ENCODE data around the gene CRHBP. TPM values are rescaled to one million over a fixed set of nuclear protein-coding genes. Genes with fewer than 3 reads are reported as not detected.

CRHBP gene
- polyA plus RNA-seq, 3 donors = 2.2 TPM; not detected in 2

- no peaks in the 10 kb centered on the region for H3K36me3 Mint-ChIP-seq
- Histone ChIP-seq H3K4me3 (replicated peaks in 1 of 3; ENCODE audit: low read depth in 2 of 3, low read length in 3 of 3) (no peak overlapping the region), H4K20me1 (ENCODE audit: insufficient read depth, low read length) (no peaks in the 10 kb centered on the region), H3K27me3 (ENCODE audit: control insufficient read depth in 2 of 2, insufficient read depth in 2 of 2, low read length in 2 of 2) (no peaks in the 10 kb centered on the region), H3K27ac (ENCODE audit: low read depth in 1 of 2, low read length in 2 of 2) (no peak overlapping the region), H3K4me2 (replicated peaks; ENCODE audit: extremely low read depth, low read length, poor library complexity, severe bottlenecking) (no peak overlapping the region), H3K9ac (ENCODE audit: insufficient read depth, low read length, poor library complexity, severe bottlenecking) (no peak overlapping the region), H3K36me3 (replicated peaks in 1 of 2; ENCODE audit: control insufficient read depth in 1 of 2, insufficient read depth in 2 of 2, low read length in 2 of 2) (no peaks in the 10 kb centered on the region), H3K79me2 (ENCODE audit: insufficient read depth, low read length) (no peaks in the 10 kb centered on the region), H2AFZ (ENCODE audit: insufficient read depth, low read depth, low read length, poor library complexity, severe bottlenecking) (no peak overlapping the region), H3K4me1 (ENCODE audit: control insufficient read depth in 1 of 2, insufficient read depth in 2 of 2, low read length in 2 of 2) (no peaks in the 10 kb centered on the region), H3K9me3 (replicated peaks in 1 of 2; ENCODE audit: control insufficient read depth in 1 of 2, insufficient read depth in 1 of 2, low read length in 2 of 2) (no peaks in the 10 kb centered on the region)
- intact Hi-C loops (cut with micrococcal nuclease) = no loop called here
- no peak for DNase-seq
- H3K27ac Mint-ChIP-seq = no peak overlapping the region
- H3K9me3 Mint-ChIP-seq = peaks cover 0 to 2% (median 0%) of the 10 kb centered on the region in 7 donors
- no peak for TF ChIP-seq CTCF (IDR thresholded peaks at IDR 0.05)
- no CpG with 5 or more reads among the region's 2 CpGs for WGBS (ENCODE audit: insufficient coverage)
- H3K4me1 Mint-ChIP-seq = peaks cover 6% of the 10 kb centered on the region
- no peaks in the 10 kb centered on the region for H3K27me3 Mint-ChIP-seq (ENCODE audit: low read depth in 3 of 3)
- no peak overlapping the region for H3K4me3 Mint-ChIP-seq
Measured at GRCh38 chr5:76974785-76975184, 21.9 kb downstream of the CRHBP start.

- Mint-ChIP-seq H3K36me3 (no peaks in the 10 kb centered on the region), H3K4me3 (no peak overlapping the region), H3K9me3 (peaks cover 0 to 2% (median 0%) of the 10 kb centered on the region in 7 donors), H3K4me1 (peaks cover 6% of the 10 kb centered on the region), H3K27me3 (ENCODE audit: low read depth in 3 of 3) (no peaks in the 10 kb centered on the region), H3K27ac (no peak overlapping the region)
- H3K4me1 ChIP-seq (ENCODE audit: control insufficient read depth in 1 of 2, insufficient read depth in 2 of 2, low read length in 2 of 2) = no peaks in the 10 kb centered on the region
- WGBS (ENCODE audit: insufficient coverage) = 100% methylated on average over 1 of the region's 2 CpGs
- no peak overlapping the region for H3K27ac ChIP-seq (ENCODE audit: low read depth in 1 of 2, low read length in 2 of 2)
- no peaks in the 10 kb centered on the region for H3K9me3 ChIP-seq (replicated peaks in 1 of 2; ENCODE audit: control insufficient read depth in 1 of 2, insufficient read depth in 1 of 2, low read length in 2 of 2)
- no peaks in the 10 kb centered on the region for H3K36me3 ChIP-seq (replicated peaks in 1 of 2; ENCODE audit: control insufficient read depth in 1 of 2, insufficient read depth in 2 of 2, low read length in 2 of 2)
- H2AFZ ChIP-seq (ENCODE audit: insufficient read depth, low read depth, low read length, poor library complexity, severe bottlenecking) = no peak overlapping the region
- no peak for DNase-seq
- no peak overlapping the region for H3K4me2 ChIP-seq (replicated peaks; ENCODE audit: extremely low read depth, low read length, poor library complexity, severe bottlenecking)
- no peak overlapping the region for H3K9ac ChIP-seq (ENCODE audit: insufficient read depth, low read length, poor library complexity, severe bottlenecking)
- H3K79me2 ChIP-seq (ENCODE audit: insufficient read depth, low read length) = no peaks in the 10 kb centered on the region
- no peak overlapping the region for H3K4me3 ChIP-seq (replicated peaks in 1 of 3; ENCODE audit: low read depth in 2 of 3, low read length in 3 of 3)
- H3K27me3 ChIP-seq (ENCODE audit: control insufficient read depth in 2 of 2, insufficient read depth in 2 of 2, low read length in 2 of 2) = no peaks in the 10 kb centered on the region
- TF ChIP-seq CTCF (IDR thresholded peaks at IDR 0.05) = no peak
- intact Hi-C loops (cut with micrococcal nuclease) = no loop called here
- no peaks in the 10 kb centered on the region for H4K20me1 ChIP-seq (ENCODE audit: insufficient read depth, low read length)
Measured at GRCh38 chr5:76978869-76979268, 26.0 kb downstream of the CRHBP start.
